ENCODE data around the gene RAP1B.
"Not testable (repeated sequence)": the region's sequence is repeated elsewhere in the genome, so short reads cannot be mapped to it uniquely, and the experiment has no call there.

Gene RAP1B

DNA sequence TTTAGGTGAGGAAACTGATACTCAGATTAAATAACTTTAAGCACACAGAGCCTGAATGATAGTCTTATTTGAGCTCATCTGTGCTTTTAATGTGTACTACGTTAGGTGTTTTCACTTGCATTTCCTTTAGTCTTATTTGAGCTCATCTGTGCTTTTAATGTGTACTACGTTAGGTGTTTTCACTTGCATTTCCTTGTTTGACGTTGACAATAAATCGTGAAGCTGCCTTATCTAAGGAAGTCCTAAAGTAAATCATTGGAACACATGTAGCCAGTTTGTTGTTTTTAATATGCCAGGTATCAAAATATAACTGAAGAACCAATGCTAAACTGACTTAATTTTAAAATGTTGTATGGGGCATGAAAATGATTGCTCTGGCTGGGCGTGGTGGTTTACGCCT, 2.0 kb downstream of the RAP1B start:
- no peak for DNase-seq

- no peak for DNase-seq
Measured at GRCh38 chr12:68613209-68613904, 2.7 kb downstream of the RAP1B start.

DNA sequence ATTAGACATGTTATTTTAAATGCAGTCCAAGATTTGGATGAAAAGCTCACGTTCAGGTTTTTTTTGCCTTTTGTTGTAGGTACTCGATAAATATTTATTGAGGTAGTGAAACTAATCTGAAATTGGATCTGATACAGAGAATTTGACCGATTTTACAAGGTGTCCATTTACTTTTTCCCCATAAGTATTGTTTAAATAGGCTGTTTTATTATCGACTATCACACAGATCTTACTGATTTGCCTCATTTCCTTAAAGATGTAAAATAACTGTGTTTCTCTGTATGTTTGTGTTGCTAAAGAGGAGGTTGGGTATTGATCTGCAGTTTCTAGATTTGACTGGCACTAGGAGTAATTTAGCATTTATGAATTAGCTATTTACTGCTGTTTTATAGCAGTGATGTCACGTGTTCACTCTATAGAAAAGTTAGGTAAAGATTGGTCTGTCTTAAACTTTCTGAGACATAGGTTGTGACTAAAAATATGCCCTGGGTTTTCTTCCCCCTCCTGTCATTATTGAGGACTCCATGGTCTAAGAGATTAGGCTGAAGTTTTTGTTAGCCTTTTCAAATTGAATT, 3.5 kb downstream of the RAP1B start:
- DNase-seq: no peak

DNA sequence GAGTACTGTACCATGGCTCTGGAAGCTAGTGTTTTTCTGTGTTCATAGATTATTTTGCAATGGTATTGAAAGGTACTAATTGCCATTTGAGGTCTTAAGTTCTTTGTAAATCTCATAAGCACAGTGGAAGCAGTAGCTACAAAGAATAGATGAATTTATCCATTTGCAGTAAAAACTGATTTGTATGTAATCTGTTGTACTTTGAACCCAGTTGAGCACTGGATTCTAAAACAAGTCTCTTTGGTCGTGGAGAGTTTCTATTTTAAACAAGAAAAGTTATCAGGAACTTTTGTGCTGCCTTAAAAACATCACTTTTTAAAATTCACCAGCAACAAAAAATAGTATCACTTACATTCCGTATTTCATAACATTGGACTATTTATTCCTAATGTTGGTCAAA, 4.1 kb downstream of the RAP1B start:
- DNase-seq: no peak

DNA sequence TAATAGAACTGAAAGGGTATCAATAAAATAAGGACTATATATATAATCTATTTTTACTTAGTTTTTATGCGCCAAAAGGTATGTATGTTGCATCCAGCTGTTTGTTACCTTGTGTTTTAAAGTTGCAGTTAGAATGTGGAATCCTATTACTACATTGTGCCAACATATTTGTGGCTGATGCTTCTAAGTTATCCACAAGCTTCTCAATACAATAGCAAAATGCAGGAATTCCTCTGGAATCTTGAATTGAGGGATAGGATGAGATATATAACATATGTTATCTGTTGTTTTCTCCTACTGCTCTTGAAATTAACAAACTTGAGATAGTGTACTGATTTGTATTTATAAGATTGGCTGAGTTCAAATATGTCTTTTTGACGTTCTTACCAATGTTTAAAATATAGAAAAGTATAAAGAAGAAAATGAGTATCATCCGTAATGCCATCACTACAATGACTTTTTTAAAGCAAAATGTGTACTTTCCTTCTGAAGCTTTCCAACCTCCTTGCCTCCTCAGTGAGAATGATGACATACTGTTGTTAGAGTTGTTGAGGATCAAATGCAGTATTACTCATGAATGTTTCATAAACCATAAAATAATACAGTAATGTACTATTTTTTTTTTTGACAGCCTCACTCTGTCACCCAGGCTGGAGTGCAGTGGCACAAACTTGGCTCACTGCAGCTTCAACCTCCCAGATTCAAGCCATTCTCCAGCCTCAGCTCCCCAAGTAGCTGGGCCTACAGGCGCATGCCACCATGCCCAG, 6.6 kb downstream of the RAP1B start:
- DNase-seq: no peak

GRCh38 chr12:68619541-68619940, 8.8 kb downstream of the RAP1B start:
- no peak for DNase-seq

GRCh38 chr12:68620519-68621471, 10.1 kb downstream of the RAP1B start:
- no peak for DNase-seq

DNA sequence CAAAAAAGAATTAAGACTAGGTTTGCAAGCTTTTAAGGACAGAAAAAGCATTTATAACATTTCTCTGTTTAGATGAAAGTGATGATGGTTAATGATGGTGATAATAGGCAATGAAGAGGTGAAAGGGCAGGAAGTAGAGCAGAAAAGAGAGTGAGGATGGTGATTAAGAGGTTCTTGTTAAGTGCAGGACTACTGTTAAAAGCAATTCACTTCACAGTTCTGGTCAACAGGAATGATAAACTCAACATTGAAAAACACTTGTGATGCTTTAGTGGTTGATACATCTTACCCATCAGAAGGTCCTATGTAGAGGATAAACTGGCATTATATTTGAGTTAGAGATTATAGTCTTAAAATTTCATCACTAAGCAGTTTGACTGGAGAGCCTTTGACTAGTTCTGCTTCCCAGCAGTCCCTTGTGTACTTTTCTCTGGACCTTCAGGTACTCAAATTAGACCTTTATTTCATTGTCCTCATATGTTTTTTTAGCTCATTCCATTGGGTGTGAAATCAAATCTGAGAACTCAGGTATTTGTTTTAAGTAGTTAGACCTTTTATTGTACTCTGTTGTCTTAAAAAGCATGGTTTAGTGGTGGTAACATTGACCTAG, 10.9 kb downstream of the RAP1B start:
- no peak for DNase-seq

DNA sequence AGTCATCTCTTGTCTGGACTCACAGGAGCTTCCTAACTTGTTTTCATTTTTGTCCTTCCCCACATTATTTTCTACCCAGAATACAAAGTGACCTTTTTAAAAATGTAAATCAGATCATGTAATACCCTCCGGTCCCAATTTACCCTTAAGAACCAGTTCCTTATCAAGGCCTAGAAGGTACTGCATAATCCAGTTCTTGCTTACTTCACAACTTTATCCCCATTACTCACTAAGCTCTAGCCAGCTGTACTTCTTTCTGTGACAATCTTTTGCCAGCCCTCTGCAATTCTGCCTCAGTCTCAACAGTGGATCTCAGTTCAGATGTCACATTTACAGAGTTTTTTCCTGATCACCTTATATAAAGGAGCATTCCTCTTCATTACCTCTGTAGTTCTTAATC, 11.6 kb downstream of the RAP1B start:
- no peak for DNase-seq

GRCh38 chr12:68623059-68623458, 12.4 kb downstream of the RAP1B start:
- DNase-seq: no peak

DNA sequence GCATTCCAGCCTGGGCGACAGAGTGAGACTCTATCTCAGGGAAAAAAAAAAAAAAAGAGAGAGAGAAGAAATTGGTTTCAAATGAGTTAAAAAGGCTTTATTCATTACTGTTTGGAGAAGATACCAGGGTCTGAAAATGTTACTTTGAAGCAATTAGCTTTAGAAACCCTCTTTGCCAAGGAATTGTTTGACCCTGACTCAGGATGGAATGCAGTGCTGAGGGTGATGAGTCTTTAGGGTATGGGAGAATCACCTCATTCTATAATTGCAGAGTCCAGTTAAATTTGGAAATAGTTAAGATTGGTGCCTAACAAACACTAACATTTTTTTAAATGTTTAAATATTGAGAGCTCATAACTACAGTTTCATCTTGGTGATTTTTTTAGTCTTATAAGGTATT, 13.3 kb downstream of the RAP1B start:
- no peak for DNase-seq

DNA sequence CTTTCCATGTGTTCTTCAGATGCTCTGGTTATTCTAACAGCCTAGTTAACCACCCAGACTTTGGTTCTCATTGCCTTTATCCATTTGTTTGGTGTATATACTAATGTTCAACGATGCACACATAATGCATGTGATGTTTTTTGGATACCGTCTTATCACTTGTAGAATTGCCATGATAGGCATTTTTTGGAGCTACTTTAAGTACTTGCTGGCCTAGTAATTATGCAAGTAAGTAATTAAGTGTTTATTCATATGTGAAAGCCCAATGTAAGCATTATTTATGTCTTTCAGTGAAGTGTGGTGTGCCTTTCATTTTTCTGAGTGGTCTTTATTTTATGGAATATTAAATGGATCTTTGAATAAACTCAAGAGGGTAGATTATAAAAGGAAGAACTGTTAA, 14.2 kb downstream of the RAP1B start:
- DNase-seq: no peak

GRCh38 chr12:68627673-68628319, 17.1 kb downstream of the RAP1B start:
- no peak for DNase-seq

GRCh38 chr12:68628698-68629097, 18.0 kb downstream of the RAP1B start:
- no peak for DNase-seq

GRCh38 chr12:68630050-68630449, 19.4 kb downstream of the RAP1B start:
- DNase-seq: no peak

- DNase-seq: no peak
Measured at GRCh38 chr12:68630598-68630997, 19.9 kb downstream of the RAP1B start.

DNA sequence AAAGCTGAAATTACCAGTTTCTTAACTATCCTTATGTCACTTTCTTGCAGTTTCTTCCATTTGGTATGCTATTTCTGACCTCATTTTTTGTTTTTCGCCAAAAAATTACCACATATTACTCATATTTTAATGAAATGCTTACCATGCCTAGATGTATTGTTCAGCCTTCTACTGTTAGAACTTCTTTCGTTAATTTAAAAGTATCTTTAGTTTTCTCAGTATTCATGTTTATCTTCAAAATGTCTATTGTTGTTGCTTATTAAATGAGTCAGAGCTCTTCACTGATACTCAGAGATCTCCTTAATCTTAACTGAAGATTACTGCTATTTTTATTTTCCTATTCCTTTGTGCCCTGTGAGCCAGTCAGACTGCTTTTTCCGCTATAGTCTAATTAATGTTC, 20.5 kb downstream of the RAP1B start:
- no peak for DNase-seq

DNA sequence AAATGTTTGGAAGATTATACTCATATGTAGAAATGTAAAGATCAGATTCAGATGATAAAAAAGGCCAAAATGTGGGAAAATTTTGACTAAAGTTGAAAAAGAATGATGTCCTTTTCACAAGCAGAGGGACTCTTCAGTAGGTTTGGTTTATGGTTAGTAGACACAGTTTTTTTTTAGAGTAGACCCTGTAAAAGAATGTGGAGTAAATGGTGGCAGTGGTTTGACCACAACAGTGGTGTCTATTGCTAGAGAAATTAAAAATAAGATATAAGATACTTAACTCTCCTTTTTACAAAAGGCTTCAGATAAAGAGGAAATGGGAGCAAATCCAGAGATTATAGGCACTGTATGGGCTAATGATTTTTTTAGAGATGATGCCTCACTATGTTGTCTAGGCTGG, 21.8 kb downstream of the RAP1B start:
- no peak for DNase-seq

DNA sequence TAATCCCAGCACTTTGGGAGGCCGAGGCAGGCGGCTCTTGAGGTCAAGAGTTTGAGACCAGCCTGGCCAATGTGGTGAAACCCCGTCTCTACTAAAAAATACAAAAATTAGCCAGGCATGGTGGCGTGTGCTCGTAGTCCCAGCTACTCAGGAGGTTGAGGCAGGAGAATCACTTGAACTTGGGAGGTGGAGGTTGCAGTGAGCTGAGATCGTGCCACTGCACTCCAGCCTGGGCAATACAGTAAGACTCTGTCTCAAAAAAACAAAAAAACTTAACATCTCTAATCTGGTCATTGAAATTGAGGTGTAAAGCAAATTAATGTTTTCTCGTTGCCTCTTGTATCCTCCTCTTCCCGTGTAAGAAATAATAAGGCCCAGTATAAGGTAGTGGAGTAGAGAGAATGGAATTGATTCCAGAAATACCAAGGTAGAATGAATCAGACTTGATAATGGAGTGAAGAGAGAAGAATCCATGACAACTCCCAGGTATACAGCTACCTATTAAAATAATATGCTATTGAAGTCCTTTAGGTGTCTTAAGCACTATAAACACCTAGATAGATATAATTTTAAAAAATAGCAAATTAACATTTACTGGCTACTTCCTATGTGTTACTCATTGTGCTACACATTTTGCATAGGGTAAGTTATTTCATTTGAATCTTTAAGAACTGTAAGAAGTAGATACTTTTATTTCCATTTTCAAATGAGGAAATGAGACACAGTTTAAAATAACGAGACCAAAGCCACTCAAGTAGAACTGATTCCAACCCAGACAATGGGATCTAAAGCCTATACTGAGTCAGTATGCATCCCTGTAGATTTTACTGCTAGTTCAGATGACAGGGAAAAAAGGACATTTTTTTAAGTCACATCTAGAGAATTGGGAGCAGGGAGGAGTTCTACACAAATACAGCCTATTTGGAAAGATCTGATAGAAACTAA, 23.2 kb downstream of the RAP1B start:
- no peak for DNase-seq

- DNase-seq: no peak
Measured at GRCh38 chr12:68636268-68636667, 25.6 kb downstream of the RAP1B start.

DNA sequence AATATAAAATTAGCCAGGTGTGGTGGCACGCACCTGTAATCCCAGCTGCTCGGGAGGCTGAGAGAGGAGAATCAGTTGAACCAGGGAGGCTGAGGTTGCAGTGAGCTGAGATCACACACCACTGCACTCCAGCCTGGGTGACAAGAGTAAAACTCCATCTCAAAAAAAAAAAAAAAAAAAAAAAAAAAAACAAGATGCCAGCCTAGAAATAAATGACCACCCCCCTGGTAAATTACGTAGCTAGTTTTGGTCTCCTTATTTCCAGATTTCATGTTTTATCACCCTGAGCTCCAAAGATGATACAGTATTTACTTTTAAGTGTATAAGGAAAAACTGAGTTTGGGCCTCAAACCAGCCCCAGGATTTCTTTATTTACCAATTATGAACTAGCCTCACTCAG, 26.7 kb downstream of the RAP1B start:
- not testable (repeated sequence) for DNase-seq
